HG02938 (cell line): ENCODE data around the gene TUBGCP6.

Source experiments
- ATAC-seq: cut with Tn5 transposase; IDR thresholded peaks from one replicate; pipeline ENCODE4 v1.9.1; 2021; ENCODE audit warnings: mild to moderate bottlenecking, moderate library complexity; ENCODE audit not compliant: unreplicated experiment

Gene TUBGCP6

DNA sequence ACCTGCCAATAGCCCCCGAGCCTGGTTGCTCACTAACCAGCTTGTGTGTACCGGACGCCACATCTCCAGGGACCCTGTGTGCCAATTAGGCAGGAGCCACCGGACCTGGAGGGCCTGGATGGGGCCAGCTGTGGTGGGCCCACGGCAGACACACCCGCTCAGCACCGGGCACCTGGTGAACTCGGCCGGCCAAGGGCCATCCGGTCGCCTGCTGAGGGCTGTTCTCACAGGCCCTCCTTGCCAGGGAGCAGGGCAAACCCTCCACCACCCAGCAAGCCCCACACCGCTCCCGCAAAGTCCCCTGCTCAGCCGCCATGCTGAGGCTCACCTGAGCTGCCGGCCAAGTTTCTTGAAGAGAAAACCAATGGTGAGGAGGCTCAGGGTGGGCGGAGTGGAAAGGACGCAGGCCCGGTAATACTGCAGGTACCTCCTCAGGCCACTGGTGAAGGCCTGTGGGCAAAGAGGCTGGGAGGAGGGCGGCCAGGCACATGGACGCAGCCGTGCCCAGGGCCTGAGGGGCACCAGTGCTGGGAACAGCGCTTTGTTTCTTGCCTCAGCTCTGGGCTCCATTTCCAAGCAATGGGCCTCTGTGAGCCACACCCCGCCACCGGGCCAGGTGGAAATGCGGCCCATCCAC, 17.1 kb downstream of the TUBGCP6 start:
- ATAC-seq = no peak

DNA sequence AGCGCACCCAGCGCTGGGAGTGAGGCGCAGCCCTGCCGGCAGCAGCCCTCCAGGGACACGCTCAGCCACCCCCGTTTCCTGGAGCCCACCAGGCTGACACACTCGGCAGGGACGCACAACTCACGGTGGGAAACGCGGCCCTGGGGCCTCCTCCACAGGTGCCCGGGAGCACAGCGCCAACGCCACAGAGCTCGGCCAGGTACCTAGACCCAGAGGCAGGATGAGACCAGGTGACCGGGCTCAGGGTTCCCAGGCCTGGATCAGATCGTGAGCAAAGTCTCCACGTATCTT, 18.0 kb downstream of the TUBGCP6 start:
- ATAC-seq = no peak

GRCh38 chr22:50226063-50226874, 18.6 kb downstream of the TUBGCP6 start:
- no peak for ATAC-seq

GRCh38 chr22:50225200-50225969, 19.4 kb downstream of the TUBGCP6 start:
- no peak for ATAC-seq

DNA sequence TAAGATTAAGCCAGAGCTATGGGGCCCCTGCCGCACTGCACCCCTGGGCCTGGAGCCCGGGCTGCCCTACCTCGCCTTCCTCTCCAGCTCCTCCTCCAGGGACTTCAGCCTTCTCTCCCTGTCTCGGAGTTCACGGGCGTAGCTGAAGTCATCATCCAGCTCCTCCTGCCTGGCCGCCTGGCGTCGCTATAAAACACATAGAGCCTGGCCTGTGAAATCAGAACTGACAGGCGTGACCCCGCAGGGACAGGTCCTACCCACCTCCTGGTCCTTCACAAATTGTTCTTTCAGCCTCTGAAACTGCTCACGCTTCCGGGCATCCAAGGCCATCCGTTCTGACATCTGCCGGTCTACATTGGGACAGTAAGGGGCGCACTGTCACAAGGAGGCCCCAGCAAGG, 20.8 kb downstream of the TUBGCP6 start:
- no peak for ATAC-seq

- ATAC-seq = no peak
Measured at GRCh38 chr22:50222508-50222907, 22.3 kb downstream of the TUBGCP6 start.

- no peak for ATAC-seq
Measured at GRCh38 chr22:50221410-50222300, 23.2 kb downstream of the TUBGCP6 start.

DNA sequence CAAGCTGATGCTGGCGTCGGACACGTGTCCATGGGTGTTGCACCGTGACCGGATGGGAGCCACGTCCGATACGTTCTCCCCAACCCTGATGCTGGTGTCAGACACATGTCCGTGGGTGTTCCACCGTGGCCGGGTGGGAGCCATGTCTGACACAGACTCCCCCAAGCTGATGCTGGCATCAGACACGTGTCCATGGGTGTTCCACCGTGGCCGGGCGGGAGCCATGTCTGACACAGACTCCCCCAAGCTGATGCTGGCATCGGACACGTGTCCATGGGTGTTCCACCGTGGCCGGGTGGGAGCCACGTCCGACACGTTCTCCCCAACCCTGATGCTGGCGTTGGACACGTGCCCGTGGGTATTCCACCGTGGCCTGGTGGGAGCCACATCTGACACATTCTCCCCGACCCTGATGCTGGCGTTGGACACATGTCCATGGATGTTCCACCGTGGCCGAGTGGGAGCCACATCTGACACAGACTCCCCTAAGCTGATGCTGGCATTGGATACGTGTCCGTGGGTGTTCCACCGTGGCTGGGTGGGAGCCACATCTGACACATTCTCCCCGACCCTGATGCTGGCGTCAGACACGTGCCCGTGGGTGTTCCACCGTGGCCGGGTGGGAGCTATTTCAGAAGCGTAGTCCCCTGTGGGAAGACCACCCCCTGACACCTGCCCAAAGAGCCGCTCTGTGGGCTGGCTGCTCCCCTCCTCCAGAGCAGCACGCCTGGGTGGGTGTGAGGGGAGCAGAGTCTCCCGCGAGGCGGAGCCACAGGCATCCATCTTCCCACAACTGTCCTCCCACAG, 24.0 kb downstream of the TUBGCP6 start:
- no peak for ATAC-seq

- ATAC-seq = no peak
Measured at GRCh38 chr22:50219800-50220602, 24.8 kb downstream of the TUBGCP6 start.

GRCh38 chr22:50218996-50219727, 25.7 kb downstream of the TUBGCP6 start:
- no peak for ATAC-seq

- no peak for ATAC-seq
Measured at GRCh38 chr22:50218153-50218995, 26.4 kb downstream of the TUBGCP6 start.

- no peak for ATAC-seq
Measured at GRCh38 chr22:50217543-50218152, 27.2 kb downstream of the TUBGCP6 start.

DNA sequence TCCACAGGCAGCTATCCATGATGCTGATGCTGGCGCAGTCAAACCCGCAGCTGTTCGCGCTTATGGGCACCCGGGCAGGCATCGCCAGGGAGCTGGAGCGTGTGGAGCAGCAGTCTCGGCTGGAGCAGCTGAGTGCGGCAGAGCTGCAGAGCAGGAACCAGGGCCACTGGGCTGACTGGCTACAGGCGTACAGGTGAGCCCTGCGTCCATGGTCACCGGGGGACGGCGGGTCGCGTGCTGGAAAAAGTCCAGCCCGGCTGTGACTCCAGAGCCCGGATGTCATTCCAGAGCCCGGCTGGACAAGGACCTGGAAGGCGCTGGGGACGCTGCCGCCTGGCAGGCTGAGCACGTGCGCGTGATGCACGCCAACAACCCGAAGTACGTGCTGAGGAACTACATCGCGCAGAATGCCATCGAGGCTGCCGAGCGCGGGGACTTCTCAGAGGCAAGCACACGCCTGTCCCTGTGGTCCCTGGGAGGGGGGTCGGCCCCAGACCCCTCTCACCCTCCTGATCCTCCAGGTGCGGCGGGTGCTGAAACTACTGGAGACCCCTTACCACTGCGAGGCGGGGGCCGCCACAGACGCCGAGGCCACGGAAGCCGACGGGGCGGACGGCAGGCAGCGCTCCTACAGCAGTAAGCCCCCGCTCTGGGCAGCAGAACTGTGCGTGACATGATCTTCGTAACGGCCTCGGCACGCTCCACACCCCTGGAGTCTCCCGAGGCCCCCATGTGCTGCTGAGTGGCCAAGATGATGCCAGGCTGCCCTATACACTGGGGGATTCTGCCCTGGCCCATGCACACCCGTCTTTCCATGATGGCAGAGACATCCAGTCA, 27.9 kb downstream of the TUBGCP6 start:
- no peak for ATAC-seq

DNA sequence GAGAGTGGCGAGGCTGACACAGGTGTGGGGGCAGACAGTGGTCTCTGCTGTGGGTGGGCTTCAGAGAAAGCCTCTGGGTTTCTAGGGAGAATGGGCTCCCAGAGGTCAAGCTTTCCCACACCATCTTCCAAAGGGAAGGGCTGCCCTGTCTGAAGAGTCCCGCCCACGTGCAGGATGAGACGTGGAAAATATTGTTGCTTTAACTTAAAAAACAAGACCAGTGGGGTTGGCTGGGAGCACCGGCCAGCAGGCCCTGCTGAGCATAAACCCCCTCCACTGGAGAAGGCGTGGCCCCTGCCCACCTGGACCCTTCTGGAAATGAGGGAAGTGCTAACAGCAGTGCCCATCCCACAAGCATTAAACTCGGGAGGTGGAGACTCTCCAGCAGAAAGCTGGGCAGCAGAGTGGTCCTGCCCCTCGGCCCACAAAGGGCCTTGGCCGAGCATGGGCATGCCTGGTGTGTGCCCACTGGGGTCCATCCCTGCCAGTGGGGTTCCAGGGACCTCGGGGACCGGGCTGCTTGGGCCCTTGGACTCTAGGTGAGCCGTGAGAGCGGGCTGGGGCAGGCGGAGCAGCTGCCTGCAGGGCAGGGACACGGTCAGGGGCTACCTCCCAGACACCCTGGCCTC, 28.7 kb downstream of the TUBGCP6 start:
- ATAC-seq = no peak

DNA sequence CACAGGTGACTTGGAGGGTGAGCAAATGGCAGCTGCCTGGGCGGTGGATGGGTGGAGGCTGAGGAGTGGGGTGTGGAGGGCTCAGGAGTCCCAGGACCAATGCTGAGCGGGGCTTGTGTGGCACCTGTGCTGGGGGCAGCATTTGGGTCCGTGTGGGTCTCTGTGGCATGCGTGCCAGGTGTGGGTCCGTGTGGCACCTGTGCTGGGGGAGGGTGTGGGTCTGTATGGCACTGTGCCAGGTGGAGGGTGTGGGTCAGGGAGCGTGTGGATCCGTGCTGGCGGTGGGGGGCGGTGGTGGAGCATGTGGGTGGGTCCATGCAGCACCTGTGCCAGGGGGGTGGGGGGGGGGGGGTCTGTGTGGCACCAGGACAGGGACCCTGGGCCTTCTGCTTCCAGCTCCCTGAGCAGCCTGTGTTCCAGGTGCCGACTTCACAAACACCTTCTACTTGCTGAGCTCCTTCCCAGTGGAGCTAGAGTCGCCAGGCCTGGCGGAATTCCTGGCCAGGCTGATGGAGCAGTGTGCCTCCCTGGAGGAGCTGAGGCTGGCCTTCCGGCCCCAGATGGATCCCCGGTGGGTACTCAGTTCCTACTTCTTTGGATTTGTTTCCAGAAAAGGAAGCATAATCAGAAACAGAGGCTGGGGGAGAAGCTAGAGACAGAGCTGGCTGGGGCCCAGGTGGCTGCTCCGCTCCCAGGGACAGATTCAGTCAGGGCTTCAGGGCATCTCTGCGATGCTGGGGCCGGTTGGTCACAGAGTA, 29.3 kb downstream of the TUBGCP6 start:
- ATAC-seq = no peak
